Ovary (tissue), 9 donors: ENCODE data around the gene GUCA2A. TPM values are rescaled to one million over a fixed set of nuclear protein-coding genes. Genes with fewer than 3 reads are reported as not detected.

Experiments
- DNase-seq, 5 donors: peaks; one replicate each; pipeline ENCODE4 v3.0.0-alpha.2; 2019 to 2020
- H3K27ac ChIP-seq, 2 donors: fragments of 200-600 bp; one replicate each; pipeline versions ENCODE4 v1.5.1 to v1.8.0; 2019 to 2022
- H3K27me3 ChIP-seq: fragments of 200-600 bp; one replicate; pipeline ENCODE4 v1.8.0; 2022
- H3K36me3 ChIP-seq: fragments of 200-600 bp; sonication (generic); one replicate; pipeline ENCODE4 v1.5.1; 2019
- H3K4me1 ChIP-seq: one replicate; pipeline ENCODE4 v1.8.1; 2013; ENCODE audit warnings: mild to moderate bottlenecking, moderate library complexity; ENCODE audit not compliant: insufficient read depth
- H3K4me3 ChIP-seq: fragments of 200-600 bp; sonication (generic); one replicate; pipeline ENCODE4 v1.5.1; 2017
- H3K9me3 ChIP-seq, 2 donors: fragments of 200-600 bp in 1 of 2; sonication (generic) in 1 of 2; one replicate each; pipeline versions ENCODE4 v1.5.1 to v1.8.1; 2013 to 2019; ENCODE audit warnings: mild to moderate bottlenecking in 1 of 2, moderate library complexity in 1 of 2
- CTCF ChIP-seq, 3 donors: fragments of 450-650 bp in 2 of 3; fragments of 200-600 bp in 1 of 3; IDR thresholded peaks; one replicate each; pipeline versions ENCODE4 v1.5.1 to v1.8.0; 2016 to 2022; ENCODE audit warnings: antibody characterized with exemption in 3 of 3, mild to moderate bottlenecking in 1 of 3
- EP300 ChIP-seq: sonication (generic); formaldehyde crosslinking; IDR thresholded peaks from one replicate; pipeline ENCODE4 v1.6.1; 2017; ENCODE audit warnings: antibody characterized with exemption
- POLR2A ChIP-seq: fragments of 450-650 bp; IDR thresholded peaks from one replicate; pipeline ENCODE4 v1.6.1; 2017; ENCODE audit warnings: antibody characterized with exemption, mild to moderate bottlenecking, moderate library complexity
- WGBS, 3 donors: extraction: QIAGEN DNeasy Blood & Tissue Kit in 1 of 3; methylation state at CpG; one replicate each; pipeline versions ENCODE4 v1.1.5 to v1.1.7; 2013 to 2017; 5-methylcytosine and 5-hydroxymethylcytosine counted together
- intact Hi-C, 4 donors: fragments of 100-400 bp; cut with DNase I; formaldehyde crosslinking; loops; one replicate each; pipeline versions ENCODE4 v1.11.0 to v1.15.1; 2022 to 2023
- polyA plus RNA-seq, 2 donors: library from polyadenylated mRNA; stranded (reverse); fragments of 200-250 nt in 1 of 2; fragments of 350-450 nt in 1 of 2; fragmentation: Illumina TruSeq in 1 of 2; extraction: RNeasy Lipid Tissue Mini Kit (QIAGEN cat#74804) in 1 of 2; gene quantifications; one replicate each; pipeline ENCODE4 v1.2.3, GENCODE V29; 2013 to 2014
- total RNA-seq, 7 donors: library from RNA; depleted of rRNA in 2 of 7; stranded (reverse); fragments of >200 nt in 2 of 7; fragmentation: NEBNext Ultra II Directional in 3 of 7; extraction: Animal tissue kit (Norgen Biotek cat#: 25700) in 3 of 7; gene quantifications; one replicate each; pipeline versions ENCODE4 v1.1.0 to v1.2.4, GENCODE V29; 2016 to 2023
- donor health status: DM: no; HTN: no; CAD: no; lungs with moderate emphysema.
- donor health status: DM: no; HTN: no; CAD: no.
- donor health status: Bipolar disorder and iron deficiency.
- donor health status: DM: yes; HTN: yes; CAD: no.
- donor health status: DM: no; HTN: no; CAD: no.
- donor health status: DM: yes; HTN: yes; CAD: no.

GUCA2A gene
- total and polyA plus RNA-seq, 9 donors, result 7.7 TPM; not detected in 8

- WGBS, 3 donors, result 93 to 96% (median 94%) methylated on average over 8 of the region's 8 CpGs
- intact Hi-C loops, result no loop called here
- DNase-seq, result no peak
- Histone ChIP-seq H3K4me1 (no peaks in the 10 kb centered on the region), H3K36me3 (no peaks in the 10 kb centered on the region), H3K4me3 (no peak overlapping the region), H3K27me3 (no peaks in the 10 kb centered on the region), H3K9me3 (no peaks in the 10 kb centered on the region), H3K27ac (no peak overlapping the region)
- TF ChIP-seq EP300 (no peak), CTCF (IDR thresholded peaks at IDR 0.05) (no peak), POLR2A (no peak)
Observed at GRCh38 chr1:42191319-42191718, 26.8 kb upstream of the GUCA2A start.

- Histone ChIP-seq H3K36me3 (no peaks in the 10 kb centered on the region), H3K27ac (no peak overlapping the region), H3K9me3 (no peaks in the 10 kb centered on the region), H3K27me3 (no peaks in the 10 kb centered on the region), H3K4me3 (no peak overlapping the region), H3K4me1 (no peaks in the 10 kb centered on the region)
- DNase-seq, result no peak
- TF ChIP-seq EP300, result no peak
- no peak for TF ChIP-seq CTCF (IDR thresholded peaks at IDR 0.05)
- no peak for TF ChIP-seq POLR2A
- intact Hi-C loops, result no loop called here
- WGBS, 3 donors, result 83 to 91% (median 87%) methylated on average over 6 of the region's 6 CpGs
Observed at GRCh38 chr1:42189931-42190853, 25.6 kb upstream of the GUCA2A start.

DNA sequence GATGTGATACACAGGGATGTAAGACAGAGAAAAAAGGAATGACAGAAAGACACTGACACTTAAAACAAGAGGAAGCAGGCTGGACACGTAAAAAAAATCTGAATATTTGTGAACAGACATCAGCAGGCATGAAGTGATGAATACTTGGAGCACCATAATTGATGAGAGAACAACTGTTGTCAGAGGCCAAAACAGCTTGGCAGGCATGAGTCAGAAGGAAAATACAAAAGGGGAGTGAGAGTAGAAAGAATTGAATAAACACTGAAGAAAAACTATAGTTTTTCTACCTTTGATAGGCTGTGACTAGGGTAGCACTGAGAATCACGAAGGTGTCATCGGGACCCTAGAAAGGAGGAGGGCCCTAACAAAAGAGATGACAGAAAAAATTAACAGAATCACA, 21.6 kb upstream of the GUCA2A start:
- no peak for DNase-seq
- WGBS, 3 donors, result 69 to 89% (median 83%) methylated on average over 3 of the region's 3 CpGs
- intact Hi-C loops, result no loop called here
- Histone ChIP-seq H3K36me3 (no peaks in the 10 kb centered on the region), H3K27me3 (no peaks in the 10 kb centered on the region), H3K9me3 (no peaks in the 10 kb centered on the region), H3K4me1 (no peaks in the 10 kb centered on the region), H3K27ac (no peak overlapping the region), H3K4me3 (no peak overlapping the region)
- TF ChIP-seq CTCF (IDR thresholded peaks at IDR 0.05) (no peak), POLR2A (no peak), EP300 (no peak)

- Histone ChIP-seq H3K4me3 (no peak overlapping the region), H3K27ac (no peak overlapping the region), H3K36me3 (no peaks in the 10 kb centered on the region), H3K27me3 (no peaks in the 10 kb centered on the region), H3K4me1 (peaks cover under 1% of the 10 kb centered on the region), H3K9me3 (no peaks in the 10 kb centered on the region)
- intact Hi-C loops, result no loop called here
- no peak for DNase-seq
- WGBS, 3 donors, result 87 to 93% (median 90%) methylated on average over 3 of the region's 3 CpGs
- TF ChIP-seq EP300, result no peak
- TF ChIP-seq POLR2A, result no peak
- TF ChIP-seq CTCF (IDR thresholded peaks at IDR 0.05), result no peak
Observed at GRCh38 chr1:42184616-42185015, 20.1 kb upstream of the GUCA2A start.
